Duodenal mucosa (tissue), 2 donors: ENCODE results near the gene BPI.
A peak's percentile ranks its signal among the peaks of the same experiment; 100 is the strongest.
"Not testable (repeated sequence)": the region's sequence is repeated elsewhere in the genome, so short reads cannot be mapped to it uniquely, and the experiment has no call there.

ENCODE experiments used
- H3K27ac ChIP-seq: one replicate; pipeline ENCODE4 v1.7.0; 2013; ENCODE audit warnings: low read depth, low read length
- H3K27me3 ChIP-seq, 2 donors: one replicate each; pipeline ENCODE4 v1.7.0; 2013; ENCODE audit warnings: low read length in 2 of 2, control low read depth in 1 of 2; ENCODE audit not compliant: insufficient read depth in 2 of 2, control insufficient read depth in 1 of 2
- H3K36me3 ChIP-seq, 2 donors: one replicate each; pipeline ENCODE4 v1.7.0; 2013; ENCODE audit warnings: low read length in 2 of 2, control low read depth in 1 of 2; ENCODE audit not compliant: insufficient read depth in 2 of 2, control insufficient read depth in 1 of 2
- H3K4me1 ChIP-seq, 2 donors: one replicate each; pipeline ENCODE4 v1.7.0; 2013; ENCODE audit warnings: low read length in 2 of 2, control low read depth in 1 of 2; ENCODE audit not compliant: insufficient read depth in 2 of 2, control insufficient read depth in 1 of 2
- H3K4me3 ChIP-seq, 2 donors: one replicate each; pipeline ENCODE4 v1.7.0; 2013; ENCODE audit warnings: low read length in 2 of 2, low read depth in 1 of 2
- H3K9ac ChIP-seq, 2 donors: one replicate each; pipeline ENCODE4 v1.7.0; 2013; ENCODE audit warnings: low read length in 2 of 2, low read depth in 1 of 2
- H3K9me3 ChIP-seq, 2 donors: one replicate each; pipeline ENCODE4 v1.7.0; 2013; ENCODE audit warnings: low read length in 2 of 2, control low read depth in 1 of 2; ENCODE audit not compliant: control insufficient read depth in 1 of 2

The BPI gene

GRCh38 chr20:38373231-38373867 is 69.4 kb downstream of the BPI start:
- H3K4me3 ChIP-seq = peak overlapping the region in 1 of 2 donors; percentile 40
- no peaks in the 10 kb centered on the region for H3K36me3 ChIP-seq
- no peaks in the 10 kb centered on the region for H3K9me3 ChIP-seq
- no peaks in the 10 kb centered on the region for H3K27me3 ChIP-seq
- H3K27ac ChIP-seq = no peak overlapping the region
- no peak overlapping the region for H3K9ac ChIP-seq
- peaks cover 9 to 10% of the 10 kb centered on the region in 2 donors for H3K4me1 ChIP-seq

- peaks cover 9 to 10% of the 10 kb centered on the region in 2 donors for H3K4me1 ChIP-seq
- H3K36me3 ChIP-seq = no peaks in the 10 kb centered on the region
- peak overlapping the region in 1 of 2 donors; percentile 40 for H3K4me3 ChIP-seq
- H3K27ac ChIP-seq = no peak overlapping the region
- H3K9ac ChIP-seq = no peak overlapping the region
- H3K9me3 ChIP-seq = no peaks in the 10 kb centered on the region
- H3K27me3 ChIP-seq = no peaks in the 10 kb centered on the region
Measured at GRCh38 chr20:38373898-38374297, 69.9 kb downstream of the BPI start.

GRCh38 chr20:38377039-38377685 is 73.2 kb downstream of the BPI start:
- no peak overlapping the region for H3K9ac ChIP-seq
- no peaks in the 10 kb centered on the region for H3K9me3 ChIP-seq
- no peak overlapping the region for H3K4me3 ChIP-seq
- peaks cover 9 to 10% of the 10 kb centered on the region in 2 donors for H3K4me1 ChIP-seq
- no peaks in the 10 kb centered on the region for H3K36me3 ChIP-seq
- no peak overlapping the region for H3K27ac ChIP-seq
- H3K27me3 ChIP-seq = no peaks in the 10 kb centered on the region

GRCh38 chr20:38377838-38378237 is 73.9 kb downstream of the BPI start:
- H3K4me1 ChIP-seq = peaks cover 9 to 10% of the 10 kb centered on the region in 2 donors
- H3K9me3 ChIP-seq, H3K36me3 ChIP-seq, H3K9ac ChIP-seq, H3K27me3 ChIP-seq, H3K27ac ChIP-seq, H3K4me3 ChIP-seq: not testable (repeated sequence)

GRCh38 chr20:38383147-38383546 is 79.2 kb downstream of the BPI start:
- Histone ChIP-seq H3K4me1 (no peaks in the 10 kb centered on the region), H3K36me3 (no peaks in the 10 kb centered on the region), H3K27me3 (no peaks in the 10 kb centered on the region), H3K27ac (no peak overlapping the region), H3K4me3 (no peak overlapping the region), H3K9me3 (no peaks in the 10 kb centered on the region), H3K9ac (no peak overlapping the region)

GRCh38 chr20:38386004-38386403 is 82.0 kb downstream of the BPI start:
- H3K4me3 ChIP-seq = no peak overlapping the region

GRCh38 chr20:38386851-38387250 is 82.9 kb downstream of the BPI start:
- Histone ChIP-seq H3K27me3 (no peaks in the 10 kb centered on the region), H3K4me1 (no peaks in the 10 kb centered on the region), H3K27ac (no peak overlapping the region), H3K36me3 (no peaks in the 10 kb centered on the region), H3K4me3 (no peak overlapping the region), H3K9me3 (no peaks in the 10 kb centered on the region), H3K9ac (no peak overlapping the region)

More at GRCh38 chr20:38386004-38386403, 82.0 kb downstream of the BPI start:
- H3K36me3 ChIP-seq = no peaks in the 10 kb centered on the region
- H3K4me1 ChIP-seq = no peaks in the 10 kb centered on the region
- H3K9ac ChIP-seq = no peak overlapping the region
- H3K27ac ChIP-seq = no peak overlapping the region
- H3K27me3 ChIP-seq = no peaks in the 10 kb centered on the region
- H3K9me3 ChIP-seq = no peaks in the 10 kb centered on the region
